Measurements from ENCODE around the gene RPL7L1.
"Not testable (repeated sequence)": the region's sequence is repeated elsewhere in the genome, so short reads cannot be mapped to it uniquely, and the experiment has no call there.

The RPL7L1 gene

DNA sequence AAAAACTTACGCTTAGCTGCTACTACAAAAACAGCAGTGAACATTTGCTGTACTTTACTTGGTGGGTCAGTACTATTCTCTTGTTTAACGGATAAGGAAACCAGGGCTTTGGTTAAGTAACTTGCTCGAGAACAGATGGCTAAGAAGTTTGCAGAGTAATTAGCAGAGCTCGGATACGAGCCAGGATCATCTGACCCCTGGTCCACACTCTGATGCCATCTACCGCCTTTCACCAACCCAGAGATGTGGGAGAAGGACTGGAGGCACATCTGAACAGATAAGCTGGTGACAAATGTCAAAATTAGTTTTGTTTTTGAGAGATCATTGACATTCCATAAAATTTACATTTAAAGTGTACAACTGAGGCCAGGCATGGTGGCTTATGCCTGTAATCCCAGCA lies 18.9 kb upstream of the RPL7L1 start:
- FAIRE-seq: no peak
- DNase-seq (ENCODE audit: insufficient read length, low spot score): no peak
- TF ChIP-seq POU2F2 (IDR thresholded peaks at IDR 0.05; ENCODE audit: low read depth, low read length) (no peak), TAF1 (IDR thresholded peaks at IDR 0.05; ENCODE audit: low read depth, low read length) (no peak), PAX5 (IDR thresholded peaks at IDR 0.05; ENCODE audit: insufficient read depth, low read length, severe bottlenecking) (no peak), POLR2A (IDR thresholded peaks at IDR 0.05; ENCODE audit: low read depth, low read length) (no peak), SPI1 (IDR thresholded peaks at IDR 0.05; ENCODE audit: low read depth, low read length) (no peak), POLR2AphosphoS5 (IDR thresholded peaks at IDR 0.05; ENCODE audit: low read depth, low read length) (no peak)

DNA sequence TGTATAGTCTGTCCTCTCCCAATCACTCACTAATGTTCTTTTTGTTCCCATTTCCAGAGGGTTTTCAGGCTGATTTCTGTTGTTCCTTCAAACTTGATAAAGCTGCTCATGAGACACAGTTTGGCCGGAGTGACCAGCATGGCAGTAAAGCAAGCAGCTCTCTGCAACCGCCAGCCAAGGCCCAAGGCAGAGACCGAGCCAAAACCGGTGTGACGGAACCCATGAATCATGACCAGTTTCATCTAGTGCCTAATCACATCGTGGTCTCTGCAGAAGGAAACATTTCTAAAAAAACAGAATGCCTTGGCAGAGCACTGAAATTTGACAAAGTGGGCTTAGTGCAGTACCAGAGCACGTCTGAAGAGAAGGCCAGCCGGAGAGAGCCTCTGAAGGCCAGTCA lies 14.8 kb upstream of the RPL7L1 start:
- DNase-seq (ENCODE audit: insufficient read length, low spot score) (no peak), FAIRE-seq (no peak)
- TF ChIP-seq POLR2A (IDR thresholded peaks at IDR 0.05; ENCODE audit: low read depth, low read length): no peak
- no peak for TF ChIP-seq PAX5 (IDR thresholded peaks at IDR 0.05; ENCODE audit: insufficient read depth, low read length, severe bottlenecking)
- no peak for TF ChIP-seq SPI1 (IDR thresholded peaks at IDR 0.05; ENCODE audit: low read depth, low read length)
- TF ChIP-seq POU2F2 (IDR thresholded peaks at IDR 0.05; ENCODE audit: low read depth, low read length): no peak
- no peak for TF ChIP-seq TAF1 (IDR thresholded peaks at IDR 0.05; ENCODE audit: low read depth, low read length)
- no peak for TF ChIP-seq POLR2AphosphoS5 (IDR thresholded peaks at IDR 0.05; ENCODE audit: low read depth, low read length)

DNA sequence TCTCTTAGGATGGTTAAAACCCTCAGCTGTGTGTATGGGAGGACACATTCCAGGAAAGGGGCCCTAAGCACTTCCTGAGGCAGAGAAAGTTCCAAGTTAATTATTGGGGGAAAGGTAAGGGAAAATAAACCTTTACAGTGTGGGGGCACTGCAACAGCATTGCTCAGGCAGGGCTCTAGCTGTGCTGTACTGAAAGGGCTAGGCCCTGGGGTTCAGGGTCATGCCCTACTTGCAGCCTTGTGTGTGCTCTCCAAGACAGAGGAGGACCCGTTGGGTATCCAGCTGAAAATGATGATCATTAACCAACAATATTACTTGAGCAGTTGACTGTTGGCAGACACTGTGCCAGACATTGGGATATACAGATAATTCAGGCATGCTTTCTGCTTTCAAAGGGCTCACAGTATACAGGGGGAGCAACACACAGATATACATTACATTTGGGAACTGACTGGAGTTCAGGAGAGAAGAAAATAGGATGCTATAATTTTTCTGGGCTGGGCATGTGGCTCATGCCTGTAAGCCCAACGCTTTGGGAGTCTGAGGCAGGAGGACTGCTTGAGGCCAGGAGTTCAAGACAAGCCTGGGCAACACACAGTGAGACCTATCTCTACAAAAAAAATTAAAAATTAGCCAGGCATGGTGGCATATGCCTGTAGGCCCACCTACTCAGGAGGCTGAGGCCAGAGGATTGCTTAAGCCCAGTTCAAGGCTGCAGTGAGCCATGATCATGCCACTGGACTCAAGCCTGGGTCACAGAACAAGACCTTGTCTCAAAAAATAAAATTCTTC lies 9.1 kb upstream of the RPL7L1 start:
- DNase-seq (ENCODE audit: insufficient read length, low spot score) (no peak), FAIRE-seq (no peak)
- no peak for TF ChIP-seq SPI1 (IDR thresholded peaks at IDR 0.05; ENCODE audit: low read depth, low read length)
- no peak for TF ChIP-seq POLR2A (IDR thresholded peaks at IDR 0.05; ENCODE audit: low read depth, low read length)
- no peak for TF ChIP-seq POU2F2 (IDR thresholded peaks at IDR 0.05; ENCODE audit: low read depth, low read length)
- no peak for TF ChIP-seq PAX5 (IDR thresholded peaks at IDR 0.05; ENCODE audit: insufficient read depth, low read length, severe bottlenecking)
- TF ChIP-seq POLR2AphosphoS5 (IDR thresholded peaks at IDR 0.05; ENCODE audit: low read depth, low read length): no peak
- no peak for TF ChIP-seq TAF1 (IDR thresholded peaks at IDR 0.05; ENCODE audit: low read depth, low read length)

DNA sequence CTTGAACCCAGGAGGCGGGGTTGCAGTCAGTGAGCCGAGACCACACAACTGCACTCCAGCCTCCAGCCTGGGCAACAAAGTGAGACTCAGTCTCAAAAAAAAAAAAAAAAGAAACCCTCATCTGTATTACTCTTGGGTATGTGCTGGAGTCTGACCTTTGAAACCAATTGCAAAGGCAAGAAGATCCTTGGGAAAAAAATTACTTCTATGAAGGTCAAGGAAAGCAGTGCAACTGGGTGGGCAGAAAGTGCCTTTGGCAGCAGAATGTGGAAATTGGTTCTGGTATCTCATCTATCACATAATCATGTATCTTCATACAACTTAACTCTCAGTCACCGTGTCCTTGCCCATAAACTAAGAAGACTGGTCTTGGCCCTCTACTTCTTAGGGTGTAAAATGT lies 7.7 kb upstream of the RPL7L1 start:
- FAIRE-seq (no peak), DNase-seq (ENCODE audit: insufficient read length, low spot score) (no peak)
- TF ChIP-seq POU2F2 (IDR thresholded peaks at IDR 0.05; ENCODE audit: low read depth, low read length): no peak
- TF ChIP-seq POLR2AphosphoS5 (IDR thresholded peaks at IDR 0.05; ENCODE audit: low read depth, low read length): no peak
- TF ChIP-seq PAX5 (IDR thresholded peaks at IDR 0.05; ENCODE audit: insufficient read depth, low read length, severe bottlenecking): no peak
- TF ChIP-seq TAF1 (IDR thresholded peaks at IDR 0.05; ENCODE audit: low read depth, low read length): no peak
- no peak for TF ChIP-seq SPI1 (IDR thresholded peaks at IDR 0.05; ENCODE audit: low read depth, low read length)

DNA sequence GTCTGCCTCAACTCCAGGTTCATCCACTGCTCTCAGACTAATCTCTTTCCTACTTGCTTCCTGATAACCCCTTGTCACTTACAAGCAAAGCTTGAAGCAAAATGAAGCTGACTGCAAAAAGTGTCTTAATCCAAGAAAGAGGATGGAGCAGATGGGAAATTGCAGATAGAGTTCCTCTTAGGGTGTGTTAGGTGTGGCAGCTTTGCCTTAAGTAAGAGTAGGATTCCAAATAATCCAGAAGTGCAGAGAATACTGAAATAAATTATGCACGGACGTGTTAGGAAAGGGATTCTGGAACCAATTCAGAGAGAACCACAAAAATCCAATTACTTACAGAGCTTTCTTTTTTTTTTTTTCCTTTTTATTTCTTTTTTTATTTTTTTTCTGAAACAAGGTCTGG lies 6.1 kb upstream of the RPL7L1 start:
- TF ChIP-seq TAF1 (IDR thresholded peaks at IDR 0.05; ENCODE audit: low read depth, low read length) (no peak), PAX5 (IDR thresholded peaks at IDR 0.05; ENCODE audit: insufficient read depth, low read length, severe bottlenecking) (no peak), POLR2A (IDR thresholded peaks at IDR 0.05; ENCODE audit: low read depth, low read length) (no peak), POLR2AphosphoS5 (IDR thresholded peaks at IDR 0.05; ENCODE audit: low read depth, low read length) (no peak), POU2F2 (IDR thresholded peaks at IDR 0.05; ENCODE audit: low read depth, low read length) (no peak), SPI1 (IDR thresholded peaks at IDR 0.05; ENCODE audit: low read depth, low read length) (no peak)
- FAIRE-seq: no peak
- no peak for DNase-seq (ENCODE audit: insufficient read length, low spot score)

DNA sequence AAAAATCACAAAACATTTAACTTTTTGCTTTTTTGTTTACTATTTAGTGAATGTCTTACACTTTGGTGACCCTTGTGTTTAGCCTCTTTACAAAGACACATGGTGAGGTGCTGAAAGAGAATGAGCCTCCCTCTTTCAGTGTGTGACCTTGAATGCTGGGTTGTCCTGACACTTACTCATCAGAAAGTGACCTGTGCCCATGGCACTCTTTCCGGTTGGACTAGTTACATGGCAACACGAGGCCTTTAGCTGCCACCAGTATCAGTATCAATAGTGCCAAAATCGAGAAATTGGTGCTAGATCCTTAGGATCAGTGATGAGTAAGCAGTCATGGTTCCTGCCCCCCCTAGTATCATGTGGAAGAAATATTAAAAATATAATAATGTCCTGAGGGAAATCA lies 1.7 kb upstream of the RPL7L1 start:
- TF ChIP-seq POLR2A (IDR thresholded peaks at IDR 0.05; ENCODE audit: low read depth, low read length) (no peak), POLR2AphosphoS5 (IDR thresholded peaks at IDR 0.05; ENCODE audit: low read depth, low read length) (no peak), POU2F2 (IDR thresholded peaks at IDR 0.05; ENCODE audit: low read depth, low read length) (no peak), PAX5 (IDR thresholded peaks at IDR 0.05; ENCODE audit: insufficient read depth, low read length, severe bottlenecking) (no peak), TAF1 (IDR thresholded peaks at IDR 0.05; ENCODE audit: low read depth, low read length) (no peak), SPI1 (IDR thresholded peaks at IDR 0.05; ENCODE audit: low read depth, low read length) (no peak)
- FAIRE-seq: no peak
- no peak for DNase-seq (ENCODE audit: insufficient read length, low spot score)

DNA sequence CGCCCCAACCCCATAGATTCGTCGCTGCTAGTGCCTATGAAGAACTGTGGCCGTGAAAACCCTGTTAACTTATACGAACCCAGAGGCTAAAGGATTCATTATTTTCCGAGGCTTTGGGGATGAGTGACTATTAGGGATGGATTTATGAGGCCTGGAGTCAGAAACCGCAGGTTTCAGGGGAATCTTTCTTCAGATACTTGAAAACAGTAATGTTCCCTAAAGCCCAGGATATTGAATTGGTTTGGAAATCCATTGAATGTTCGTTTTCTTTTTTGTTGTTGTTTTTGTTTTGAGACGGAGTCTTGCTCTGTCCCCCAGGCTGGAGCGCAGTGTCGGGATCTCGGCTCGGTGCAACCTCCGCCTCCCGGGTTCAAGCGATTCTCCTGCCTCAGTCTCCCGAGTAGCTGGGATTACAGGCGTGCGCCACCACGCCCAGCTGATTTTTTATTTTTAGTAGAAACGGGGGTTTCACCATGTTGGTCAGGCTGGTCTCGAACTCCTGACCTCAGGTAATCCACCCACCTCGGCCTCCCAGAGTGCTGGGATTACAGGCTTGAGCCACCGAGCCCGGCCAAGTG lies 913 bp downstream of the RPL7L1 start:
- not testable (repeated sequence) for DNase-seq (ENCODE audit: insufficient read length, low spot score); FAIRE-seq

DNA sequence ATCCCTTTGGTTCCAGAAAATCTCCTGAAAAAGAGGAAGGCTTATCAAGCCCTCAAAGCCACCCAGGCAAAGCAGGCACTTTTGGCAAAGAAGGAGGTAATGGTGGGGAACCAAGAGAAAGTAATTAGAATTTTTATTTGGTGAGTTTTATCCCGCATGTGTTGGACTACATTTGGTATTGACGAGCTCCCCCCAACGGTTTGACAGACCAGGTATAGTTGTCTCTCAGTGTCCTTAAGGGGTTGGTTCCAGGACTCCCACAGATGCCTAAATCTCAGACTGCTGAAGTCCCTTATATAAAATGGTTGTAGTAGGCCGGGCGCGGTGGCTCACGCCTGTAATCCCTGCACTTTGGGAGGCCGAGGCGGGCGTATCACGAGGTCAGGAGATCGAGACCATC lies 1.5 kb downstream of the RPL7L1 start:
- DNase-seq (ENCODE audit: insufficient read length, low spot score); FAIRE-seq: not testable (repeated sequence)

DNA sequence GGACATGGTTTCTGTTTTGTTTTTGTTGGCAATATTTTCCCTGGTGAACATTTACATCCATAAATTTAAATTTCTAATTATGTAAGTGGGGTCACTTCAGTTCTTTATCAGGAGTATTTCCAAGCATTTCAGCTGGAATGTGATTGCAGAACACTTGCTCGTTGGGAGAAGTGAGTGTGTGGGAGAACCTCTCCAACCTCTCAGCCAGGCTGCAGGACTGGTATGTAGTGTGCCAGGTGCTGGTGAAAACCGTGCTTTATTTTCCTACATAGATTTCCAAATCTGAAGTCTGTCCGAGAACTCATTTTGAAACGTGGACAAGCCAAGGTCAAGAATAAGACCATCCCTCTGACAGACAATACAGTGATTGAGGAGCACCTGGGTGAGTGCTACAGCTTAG lies 6.3 kb downstream of the RPL7L1 start:
- no peak for TF ChIP-seq POLR2AphosphoS5 (IDR thresholded peaks at IDR 0.05; ENCODE audit: low read depth, low read length)
- TF ChIP-seq POLR2A (IDR thresholded peaks at IDR 0.05; ENCODE audit: low read depth, low read length): no peak
- TF ChIP-seq SPI1 (IDR thresholded peaks at IDR 0.05; ENCODE audit: low read depth, low read length): no peak
- TF ChIP-seq POU2F2 (IDR thresholded peaks at IDR 0.05; ENCODE audit: low read depth, low read length): no peak
- TF ChIP-seq TAF1 (IDR thresholded peaks at IDR 0.05; ENCODE audit: low read depth, low read length): no peak
- no peak for TF ChIP-seq PAX5 (IDR thresholded peaks at IDR 0.05; ENCODE audit: insufficient read depth, low read length, severe bottlenecking)
- no peak for FAIRE-seq

DNA sequence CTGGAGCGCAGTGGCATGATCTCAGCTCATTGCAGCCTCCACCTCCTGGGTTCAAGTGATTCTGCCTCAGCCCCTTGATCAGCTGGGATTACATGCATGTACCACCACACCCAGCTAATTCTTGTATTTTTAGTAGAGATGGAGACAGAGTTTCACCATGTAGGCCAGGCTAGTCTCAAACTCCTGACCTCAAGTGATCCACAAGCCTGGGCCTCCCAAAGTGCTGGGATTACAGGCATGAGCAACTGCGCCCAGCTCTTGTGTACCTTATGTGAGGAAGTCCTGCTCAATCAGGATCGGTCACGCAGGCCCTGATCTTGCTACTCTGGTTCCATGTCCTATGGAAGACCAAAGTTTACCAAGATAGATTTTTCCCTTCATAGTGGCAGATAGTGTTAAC lies 8.8 kb downstream of the RPL7L1 start:
- DNase-seq (ENCODE audit: insufficient read length, low spot score); FAIRE-seq: not testable (repeated sequence)

More for the DNA sequence above, 6.3 kb downstream of the RPL7L1 start:
- no peak for DNase-seq (ENCODE audit: insufficient read length, low spot score)
